HG02870 (cell line): ENCODE measurements around the gene ZHX3.

ENCODE experiments used
- ATAC-seq: cut with Tn5 transposase; IDR thresholded peaks from one replicate; pipeline ENCODE4 v1.9.1; 2021; ENCODE audit warnings: mild to moderate bottlenecking, moderate library complexity; ENCODE audit not compliant: unreplicated experiment

Gene ZHX3

DNA sequence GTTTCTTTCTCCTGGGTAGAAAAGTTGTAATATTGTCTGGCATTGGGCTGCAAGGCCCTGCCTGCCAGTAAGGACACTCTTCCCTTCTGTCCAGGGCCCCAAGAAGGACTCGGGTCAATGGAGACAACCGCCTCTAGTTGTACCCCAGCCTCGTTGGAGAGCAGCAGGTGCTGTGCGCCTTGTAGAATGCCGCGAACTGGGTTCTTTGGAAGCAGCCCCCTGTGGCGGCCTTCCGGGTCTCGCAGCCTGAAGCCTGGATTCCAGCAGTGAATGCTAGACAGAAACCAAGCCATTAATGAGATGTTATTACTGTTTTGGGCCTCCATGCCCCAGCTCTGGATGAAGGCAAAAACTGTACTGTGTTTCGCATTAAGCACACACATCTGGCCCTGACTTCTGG is 143.2 kb downstream of the ZHX3 start:
- ATAC-seq = no peak

DNA sequence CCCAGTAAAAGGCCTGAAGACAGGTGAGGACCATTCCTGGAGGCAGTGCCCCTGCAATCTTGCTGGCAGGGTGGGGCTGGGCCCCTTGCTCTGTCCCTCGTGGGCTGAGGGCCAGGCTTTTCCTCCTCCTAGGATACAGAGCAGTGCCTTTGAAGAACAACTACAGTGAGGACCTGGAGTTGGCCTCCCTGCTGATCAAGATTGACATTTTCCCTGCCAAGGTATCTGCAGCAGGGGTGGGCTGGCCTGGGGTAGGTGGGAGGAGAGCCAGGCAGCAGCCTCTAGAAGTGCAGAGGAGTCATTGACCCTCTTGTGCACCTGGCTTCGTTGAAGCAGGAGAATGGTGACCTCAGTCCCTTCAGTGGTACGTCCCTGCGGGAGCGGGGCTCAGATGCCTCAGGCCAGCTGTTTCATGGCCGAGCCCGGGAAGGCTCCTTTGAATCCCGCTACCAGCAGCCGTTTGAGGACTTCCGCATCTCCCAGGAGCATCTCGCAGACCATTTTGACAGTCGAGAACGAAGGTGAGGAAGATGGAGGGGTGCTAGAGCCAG is 143.7 kb downstream of the ZHX3 start:
- no peak for ATAC-seq

DNA sequence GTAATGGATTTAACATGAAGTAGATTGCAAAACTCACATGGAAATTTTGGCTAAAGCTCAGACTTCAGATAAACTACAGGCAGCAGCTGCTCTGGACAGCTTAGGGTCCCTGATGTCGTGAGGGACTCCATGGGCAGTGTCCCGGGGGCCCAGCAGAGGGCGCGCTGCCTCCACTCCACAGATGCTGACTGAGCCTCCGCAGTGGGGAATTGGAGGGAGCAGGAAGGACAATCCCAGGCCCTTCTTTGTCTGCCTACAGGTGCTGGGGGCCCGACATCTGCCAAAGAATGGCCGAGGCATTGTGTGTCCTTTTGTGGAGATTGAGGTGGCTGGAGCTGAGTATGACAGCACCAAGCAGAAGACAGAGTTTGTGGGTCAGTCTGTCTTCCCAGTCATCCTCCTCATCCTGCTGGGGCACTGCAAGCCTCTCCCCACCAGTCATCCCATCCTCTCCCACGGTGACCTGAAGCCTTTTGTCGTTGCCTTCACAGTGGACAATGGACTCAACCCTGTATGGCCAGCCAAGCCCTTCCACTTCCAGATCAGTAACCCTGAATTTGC is 144.3 kb downstream of the ZHX3 start:
- no peak for ATAC-seq

DNA sequence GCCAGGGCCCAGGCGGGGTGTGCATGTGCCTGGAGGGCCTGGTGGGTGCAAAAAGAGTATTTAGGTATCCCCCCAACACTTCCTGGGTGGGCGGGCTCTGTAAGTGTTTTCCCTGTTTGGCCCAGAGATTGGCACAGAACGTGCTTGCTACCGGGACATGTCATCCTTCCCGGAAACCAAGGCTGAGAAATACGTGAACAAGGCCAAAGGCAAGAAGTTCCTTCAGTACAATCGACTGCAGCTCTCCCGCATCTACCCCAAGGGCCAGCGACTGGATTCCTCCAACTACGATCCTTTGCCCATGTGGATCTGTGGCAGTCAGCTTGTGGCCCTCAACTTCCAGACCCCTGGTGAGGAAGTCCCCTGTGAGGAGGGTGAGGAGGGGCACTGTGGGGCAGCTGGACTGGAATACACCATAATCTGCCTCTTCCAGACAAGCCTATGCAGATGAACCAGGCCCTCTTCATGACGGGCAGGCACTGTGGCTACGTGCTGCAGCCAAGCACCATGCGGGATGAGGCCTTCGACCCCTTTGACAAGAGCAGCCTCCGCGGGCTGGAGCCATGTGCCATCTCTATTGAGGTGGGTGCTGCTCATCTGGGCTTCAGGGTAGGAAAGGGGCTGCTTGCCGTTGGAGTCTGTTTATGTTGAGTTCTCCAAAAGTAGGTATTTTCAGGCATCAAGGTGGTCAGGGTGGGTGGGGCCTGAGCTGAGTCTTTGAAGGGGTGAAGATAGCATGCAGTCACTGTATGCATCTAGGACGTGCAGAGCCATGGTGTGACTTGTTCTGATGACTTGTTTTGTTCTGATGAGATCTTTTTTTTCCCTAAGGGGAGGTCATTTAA is 145.0 kb downstream of the ZHX3 start:
- ATAC-seq = no peak

DNA sequence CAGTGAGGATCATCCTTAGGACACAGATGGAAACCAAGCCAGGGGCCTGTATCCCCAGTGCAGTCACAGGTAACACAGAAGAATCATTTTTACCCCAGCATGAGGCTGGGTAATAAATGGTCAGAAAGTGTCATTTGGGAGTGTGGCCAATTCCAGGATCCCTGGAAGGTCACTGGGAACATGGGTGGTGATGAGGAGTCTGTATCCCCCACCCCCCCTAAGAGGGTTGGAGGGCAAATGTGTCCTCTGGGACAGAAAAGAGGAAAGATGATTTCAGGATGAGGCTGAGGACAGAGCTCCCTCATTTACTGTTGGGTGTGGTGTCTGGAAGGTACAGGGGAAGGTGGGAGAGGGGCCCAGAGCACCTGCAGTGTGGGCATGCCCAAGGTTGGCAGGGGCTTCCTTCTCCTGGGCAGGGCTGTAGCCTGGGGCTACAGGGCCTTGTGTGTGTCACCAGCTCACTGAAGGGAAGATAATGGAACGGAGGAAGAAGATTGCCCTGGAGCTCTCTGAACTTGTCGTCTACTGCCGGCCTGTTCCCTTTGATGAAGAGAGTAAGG is 145.7 kb downstream of the ZHX3 start:
- ATAC-seq = no peak

DNA sequence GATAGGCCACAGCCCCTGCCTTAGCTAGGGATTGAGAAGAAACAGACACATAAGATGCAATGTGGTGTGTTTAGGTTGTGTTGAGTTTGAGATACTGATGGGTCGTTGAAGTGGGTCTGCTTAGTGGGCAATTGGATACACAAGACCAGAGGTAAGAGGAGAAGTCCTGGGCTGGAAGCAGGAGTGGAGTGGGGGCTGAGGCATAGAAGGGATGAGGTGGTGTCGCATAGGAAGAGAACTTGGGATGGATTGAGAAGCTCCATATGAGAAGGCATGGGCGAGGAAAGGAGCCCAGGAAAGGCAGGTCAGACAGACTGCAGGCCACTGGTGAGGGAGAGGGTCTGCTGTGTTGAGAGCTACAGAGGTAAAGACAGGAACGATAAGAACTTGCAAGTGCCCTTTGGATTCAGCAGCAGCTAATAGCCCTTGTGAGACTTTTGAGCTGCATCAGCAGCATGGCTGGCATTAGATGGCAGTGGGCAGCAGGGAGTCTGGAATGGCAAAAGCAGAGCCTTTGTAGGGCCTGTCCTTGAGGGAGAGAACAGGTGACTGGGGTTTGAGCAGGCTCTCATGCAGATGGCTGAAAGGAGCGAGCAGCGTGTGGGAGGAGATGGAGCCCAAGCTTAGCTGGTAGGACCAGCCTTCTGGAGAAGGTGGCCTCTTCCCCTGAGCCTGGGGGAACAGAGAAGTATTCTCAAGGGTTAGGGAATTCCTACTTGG is 147.0 kb downstream of the ZHX3 start:
- ATAC-seq = no peak

DNA sequence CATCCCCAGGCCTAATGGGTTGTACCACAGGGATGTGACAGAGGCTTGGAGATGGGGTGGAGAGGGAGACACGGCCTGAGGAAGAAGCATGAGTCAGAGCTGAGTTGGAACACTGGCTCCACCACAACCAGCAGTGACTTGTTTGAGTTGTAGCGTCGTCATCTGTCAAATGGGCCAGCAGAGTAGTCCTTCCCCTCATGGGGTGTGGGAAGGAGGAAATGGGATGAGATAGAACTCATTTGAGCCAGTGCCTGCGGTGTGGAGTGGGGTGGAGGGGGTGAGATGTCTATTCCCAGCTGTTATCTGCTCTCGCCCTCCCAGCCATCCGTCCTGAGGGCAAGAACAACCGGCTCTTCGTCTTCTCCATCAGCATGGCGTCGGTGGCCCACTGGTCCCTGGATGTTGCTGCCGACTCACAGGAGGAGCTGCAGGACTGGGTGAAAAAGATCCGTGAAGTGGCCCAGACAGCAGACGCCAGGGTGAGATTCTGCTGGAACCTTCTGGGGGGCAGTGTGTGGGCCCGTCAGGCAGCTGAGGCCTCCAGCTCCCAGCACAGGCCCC is 147.7 kb downstream of the ZHX3 start:
- no peak for ATAC-seq

DNA sequence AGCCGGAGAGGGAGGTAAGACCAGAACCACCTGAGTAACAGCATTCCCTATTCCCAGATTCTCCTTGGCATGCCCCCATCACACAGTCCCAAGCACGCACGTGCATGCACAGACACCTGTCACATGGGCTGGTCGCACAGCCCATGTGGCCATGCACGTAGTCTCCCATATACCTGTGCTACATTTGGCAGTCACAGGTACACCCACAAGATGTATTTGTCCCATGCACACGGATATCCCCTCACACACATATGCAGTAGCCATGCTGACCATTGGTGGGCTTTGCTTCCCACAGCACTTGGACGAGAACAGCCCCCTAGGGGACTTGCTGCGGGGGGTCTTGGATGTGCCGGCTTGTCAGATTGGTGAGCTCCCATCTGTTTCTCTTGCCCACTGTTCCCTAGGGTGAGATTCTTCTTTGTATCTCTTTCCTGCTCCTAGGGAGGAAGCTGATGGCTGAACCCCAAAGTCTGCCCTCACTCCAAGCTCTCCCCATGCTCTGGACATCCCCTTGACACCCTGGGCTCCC is 148.3 kb downstream of the ZHX3 start:
- ATAC-seq = no peak

DNA sequence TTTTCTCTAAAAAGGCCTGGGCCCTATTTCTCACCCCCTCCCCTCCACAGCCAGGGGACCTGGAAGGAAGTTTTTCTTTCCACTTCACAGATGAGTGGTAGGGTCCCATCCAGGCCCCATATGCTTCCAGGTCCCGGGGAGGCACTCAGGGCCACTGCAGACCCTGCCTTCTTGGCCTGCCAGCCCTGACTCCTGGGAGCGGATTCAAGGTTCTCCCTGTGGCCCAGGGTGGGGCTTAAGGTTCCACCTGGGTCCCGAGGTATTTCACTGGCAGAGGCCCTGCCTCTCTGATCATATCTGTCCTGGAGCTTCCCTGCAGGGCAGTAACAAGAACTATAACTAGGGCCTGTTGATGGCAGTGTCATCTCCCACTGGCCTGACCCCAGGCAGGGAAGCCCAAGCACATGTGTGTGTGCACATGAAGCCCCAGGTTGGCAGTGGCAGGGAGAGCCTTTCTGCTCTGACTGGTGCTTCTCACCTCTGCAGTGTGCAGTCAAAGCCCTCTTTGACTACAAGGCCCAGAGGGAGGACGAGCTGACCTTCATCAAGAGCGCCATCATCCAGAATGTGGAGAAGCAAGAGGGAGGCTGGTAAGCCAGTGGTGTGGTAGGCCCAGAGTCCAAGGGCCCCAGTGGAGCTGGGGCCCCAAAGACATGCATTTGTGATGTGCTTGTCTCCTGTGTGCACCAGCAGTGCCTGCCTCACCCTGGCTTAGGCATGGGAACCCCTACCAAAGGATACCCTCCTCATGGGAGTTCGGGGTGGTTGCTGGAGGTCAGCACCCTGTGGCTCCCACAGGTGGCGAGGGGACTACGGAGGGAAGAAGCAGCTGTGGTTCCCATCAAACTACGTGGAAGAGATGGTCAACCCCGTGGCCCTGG is 149.0 kb downstream of the ZHX3 start:
- ATAC-seq = no peak

DNA sequence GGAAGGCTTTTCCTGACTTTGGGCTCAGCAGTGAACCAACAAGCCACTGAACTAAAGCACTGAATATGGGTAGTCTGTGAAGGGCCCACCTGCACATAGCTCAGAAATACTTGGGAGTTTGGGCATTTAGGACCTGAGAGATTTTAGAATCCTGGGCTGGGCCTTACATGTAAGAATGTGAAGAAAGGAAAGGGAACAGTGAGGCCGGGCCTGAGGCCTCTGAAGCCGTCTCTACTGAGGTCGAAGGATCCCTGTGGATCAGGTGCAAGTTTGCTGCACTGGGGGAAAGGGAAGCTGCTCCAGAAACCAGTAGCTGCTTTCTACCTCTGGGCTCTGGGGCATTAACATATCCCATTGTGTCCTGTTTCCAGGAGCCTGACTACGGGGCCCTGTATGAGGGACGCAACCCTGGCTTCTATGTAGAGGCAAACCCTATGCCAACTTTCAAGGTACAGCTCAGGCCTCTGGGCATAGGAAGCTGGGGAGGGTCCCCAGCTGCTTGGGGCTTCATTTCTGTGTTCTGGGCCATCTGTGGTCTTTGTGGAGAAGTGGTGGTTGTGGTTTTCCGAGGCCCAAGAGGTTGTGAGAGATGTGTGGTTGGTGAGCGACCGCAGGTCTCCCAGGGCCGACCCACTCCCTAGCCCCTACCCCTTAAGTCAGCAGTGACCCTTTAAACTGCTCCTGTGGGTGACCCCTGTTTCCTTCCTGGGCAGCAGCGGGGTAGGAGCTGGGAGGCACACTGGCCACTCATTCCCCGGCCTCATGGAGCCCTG is 149.9 kb downstream of the ZHX3 start:
- ATAC-seq = peak; percentile 75

DNA sequence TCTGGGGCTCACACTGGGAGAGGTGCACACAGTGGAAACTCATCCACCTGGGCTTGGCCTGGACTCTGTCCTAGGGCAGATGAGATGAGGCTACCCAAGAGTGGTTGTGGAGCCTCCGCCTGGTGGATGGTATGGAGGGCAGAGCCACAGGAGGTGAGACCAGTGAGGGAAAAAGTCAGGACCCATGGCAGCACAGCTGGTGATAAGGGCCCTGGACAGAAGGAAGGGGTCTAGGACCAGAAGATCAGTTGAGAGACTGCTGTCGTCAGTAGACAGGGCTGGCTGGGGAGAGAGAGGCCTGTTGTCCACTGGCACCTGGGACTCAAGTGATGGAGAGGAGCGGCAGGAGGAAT is 150.4 kb downstream of the ZHX3 start:
- ATAC-seq = no peak

DNA sequence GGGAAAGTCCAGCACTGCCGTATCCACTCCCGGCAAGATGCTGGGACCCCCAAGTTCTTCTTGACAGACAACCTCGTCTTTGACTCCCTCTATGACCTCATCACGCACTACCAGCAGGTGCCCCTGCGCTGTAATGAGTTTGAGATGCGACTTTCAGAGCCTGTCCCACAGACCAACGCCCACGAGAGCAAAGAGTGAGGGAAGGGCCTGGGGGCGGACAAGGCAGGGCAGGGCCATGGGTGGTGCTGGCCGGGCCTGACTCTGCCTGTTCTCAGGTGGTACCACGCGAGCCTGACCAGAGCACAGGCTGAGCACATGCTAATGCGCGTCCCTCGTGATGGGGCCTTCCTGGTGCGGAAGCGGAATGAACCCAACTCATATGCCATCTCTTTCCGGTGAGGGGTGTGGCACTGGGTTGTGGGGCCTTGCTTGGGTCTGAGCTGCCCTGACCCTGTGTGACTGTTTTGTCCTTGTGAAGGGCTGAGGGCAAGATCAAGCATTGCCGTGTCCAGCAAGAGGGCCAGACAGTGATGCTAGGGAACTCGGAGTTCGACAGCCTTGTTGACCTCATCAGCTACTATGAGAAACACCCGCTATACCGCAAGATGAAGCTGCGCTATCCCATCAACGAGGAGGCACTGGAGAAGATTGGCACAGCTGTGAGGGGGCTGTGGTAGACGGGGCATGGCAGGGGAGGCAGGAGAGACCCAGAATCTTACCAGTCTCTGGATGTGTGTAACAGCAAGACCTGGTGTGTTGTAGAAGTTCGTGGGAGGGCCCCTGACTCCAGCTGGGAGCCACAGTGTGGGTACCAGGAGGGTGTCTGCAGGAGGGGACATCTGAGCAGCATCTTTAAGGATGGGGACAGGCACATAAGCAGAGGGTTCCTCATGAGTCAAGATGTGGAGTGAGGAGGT is 151.1 kb downstream of the ZHX3 start:
- ATAC-seq = no peak

DNA sequence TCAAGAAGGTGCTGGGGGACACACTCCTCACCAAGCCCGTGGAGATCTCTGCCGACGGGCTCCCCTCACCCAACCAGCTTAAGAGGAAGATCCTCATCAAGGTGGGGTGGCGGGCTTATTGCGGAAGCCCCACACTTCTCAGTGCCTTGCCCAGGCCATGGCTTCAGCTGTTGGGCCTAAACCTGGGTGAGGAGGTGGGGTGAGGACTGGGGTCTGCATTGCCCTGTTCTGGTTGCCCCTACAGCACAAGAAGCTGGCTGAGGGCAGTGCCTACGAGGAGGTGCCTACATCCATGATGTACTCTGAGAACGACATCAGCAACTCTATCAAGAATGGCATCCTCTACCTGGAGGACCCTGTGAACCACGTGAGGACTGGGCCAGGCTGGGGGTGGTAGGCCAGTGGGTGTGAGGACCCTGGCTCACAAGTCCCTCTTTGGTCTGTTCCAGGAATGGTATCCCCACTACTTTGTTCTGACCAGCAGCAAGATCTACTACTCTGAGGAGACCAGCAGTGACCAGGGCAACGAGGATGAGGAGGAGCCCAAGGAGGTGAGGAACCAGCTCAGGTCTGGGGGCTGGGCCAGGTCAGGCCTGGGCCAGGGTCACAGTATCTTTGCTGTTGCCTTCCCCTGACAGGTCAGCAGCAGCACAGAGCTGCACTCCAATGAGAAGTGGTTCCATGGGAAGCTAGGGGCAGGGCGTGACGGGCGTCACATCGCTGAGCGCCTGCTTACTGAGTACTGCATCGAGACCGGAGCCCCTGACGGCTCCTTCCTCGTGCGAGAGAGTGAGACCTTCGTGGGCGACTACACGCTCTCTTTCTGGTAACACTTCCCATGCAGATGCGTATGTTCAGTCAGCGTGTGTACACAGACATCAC is 152.3 kb downstream of the ZHX3 start:
- no peak for ATAC-seq

DNA sequence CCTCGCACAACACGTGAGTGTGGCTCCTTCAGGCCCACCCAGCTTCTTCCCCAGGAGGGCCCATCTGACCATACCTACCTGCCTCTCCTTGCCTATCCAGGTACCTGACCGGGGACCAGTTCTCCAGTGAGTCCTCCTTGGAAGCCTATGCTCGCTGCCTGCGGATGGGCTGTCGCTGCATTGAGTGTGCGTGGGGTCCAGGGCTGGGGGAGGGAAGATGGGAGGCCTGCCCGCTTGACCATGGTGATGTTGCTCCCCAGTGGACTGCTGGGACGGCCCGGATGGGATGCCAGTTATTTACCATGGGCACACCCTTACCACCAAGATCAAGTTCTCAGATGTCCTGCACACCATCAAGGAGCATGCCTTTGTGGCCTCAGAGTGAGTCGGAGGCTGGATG is 153.7 kb downstream of the ZHX3 start:
- no peak for ATAC-seq

DNA sequence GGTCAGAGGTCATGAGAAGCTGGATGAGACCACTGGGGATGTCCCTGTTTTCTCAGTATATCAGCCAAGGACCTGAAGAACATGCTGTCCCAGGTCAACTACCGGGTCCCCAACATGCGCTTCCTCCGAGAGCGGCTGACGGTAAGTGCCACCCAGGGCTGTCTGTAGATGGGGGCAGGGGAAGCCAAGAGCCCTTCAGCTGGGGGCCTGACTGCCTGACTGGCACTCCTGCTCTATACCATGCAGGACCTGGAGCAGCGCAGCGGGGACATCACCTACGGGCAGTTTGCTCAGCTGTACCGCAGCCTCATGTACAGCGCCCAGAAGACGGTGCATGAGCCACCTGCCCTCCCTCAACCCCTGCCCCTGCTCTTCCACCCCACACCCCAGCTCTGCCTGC is 155.1 kb downstream of the ZHX3 start:
- no peak for ATAC-seq

DNA sequence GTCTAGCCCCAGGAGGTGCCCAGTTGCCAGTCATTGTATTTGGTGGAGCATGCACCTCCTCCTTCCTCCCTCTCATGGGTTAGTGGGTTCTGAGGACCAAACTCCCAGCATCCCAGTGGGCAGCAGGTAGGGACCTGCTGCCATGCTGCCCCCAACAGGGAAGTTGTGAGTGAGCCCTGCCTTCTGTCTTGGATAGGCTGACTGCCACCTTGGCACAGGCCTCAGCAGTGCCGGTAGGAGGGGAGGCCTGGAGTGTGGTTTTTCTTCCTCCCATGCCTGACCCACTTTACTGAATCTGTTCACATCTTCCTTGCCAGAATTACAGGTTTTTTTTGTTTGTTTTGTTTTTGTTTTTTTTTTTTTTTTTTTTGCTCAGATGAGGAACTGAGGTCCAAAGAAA is 155.6 kb downstream of the ZHX3 start:
- ATAC-seq = no peak

DNA sequence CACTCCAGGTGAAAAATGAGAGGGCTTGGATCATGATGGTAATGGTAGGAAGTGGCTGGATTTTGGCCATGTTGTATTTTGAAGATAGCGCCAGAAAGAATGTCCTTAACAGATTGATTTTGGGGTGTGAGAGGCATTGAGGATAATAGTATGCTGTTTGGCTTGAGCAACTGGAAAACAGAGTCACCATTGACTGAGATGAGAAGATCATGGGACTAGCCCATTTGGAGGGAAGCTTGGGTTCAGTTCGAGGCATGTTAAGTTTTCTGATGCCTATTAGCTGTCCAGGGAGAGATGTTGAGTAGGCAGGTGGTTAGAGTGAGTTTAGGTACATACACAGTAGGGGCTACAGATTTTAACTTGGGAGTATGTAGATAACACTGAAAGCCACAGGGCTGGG is 156.8 kb downstream of the ZHX3 start:
- ATAC-seq = no peak
